ENCODE measurements around the gene SAMD11. TPM values are rescaled to one million over a fixed set of nuclear protein-coding genes. Genes with fewer than 3 reads are reported as not detected.

SAMD11 gene
- total RNA-seq (2016; rRNA removed; fragmentation: Illumina TruSeq; extraction: Trizol) (0.11 TPM in 1 of 2 replicates, not detected in the other), polyA plus RNA-seq (2011; rRNA removed) (0.09 TPM in 1 of 2 replicates, not detected in the other), polyA minus RNA-seq (2011; rRNA and poly(A)+ RNA removed; ENCODE audit: low replicate concordance) (19.7 TPM in 1 of 2 replicates, not detected in the other), Bru-seq, nascent RNA (not detected), BruChase-seq, experiment 1, labeled RNA remaining after a 6-hour chase (not detected), BruChase-seq, experiment 2, labeled RNA remaining after a 2-hour chase (percentile 5 among the genes with signal in this experiment)
- not detected in 2 replicates for total RNA-seq (2016; cell fraction: cytosol; rRNA removed; fragmentation: Illumina TruSeq; extraction: Trizol; ENCODE audit: low read depth)
- total RNA-seq (2016; cell fraction: insoluble cytoplasmic fraction; rRNA removed; fragmentation: Illumina TruSeq; extraction: Trizol): 0.13 TPM in 1 of 2 replicates, not detected in the other
- not detected in 2 replicates for total RNA-seq (2016; cell fraction: membrane; rRNA removed; fragmentation: Illumina TruSeq; extraction: Trizol)
- total RNA-seq (2016; cell fraction: nucleus; rRNA removed; fragmentation: Illumina TruSeq; extraction: Trizol): not detected in 2 replicates
- polyA plus RNA-seq (2011; cell fraction: cytosol; rRNA removed): 0.09 and 0.24 TPM in 2 replicates
- polyA plus RNA-seq (2011; cell fraction: nucleus; rRNA removed): 0.10 and 0.37 TPM in 2 replicates
- polyA plus RNA-seq (2012): not detected in 2 replicates
- not detected in 2 replicates for polyA plus RNA-seq (2016; cell fraction: cytosol; fragmentation: Illumina TruSeq; extraction: Trizol; ENCODE audit: low read depth)
- not detected in 2 replicates for polyA plus RNA-seq (2016; cell fraction: insoluble cytoplasmic fraction; fragmentation: Illumina TruSeq; extraction: Trizol; ENCODE audit: low read depth)
- polyA plus RNA-seq (2016; cell fraction: membrane; fragmentation: Illumina TruSeq; extraction: Trizol; ENCODE audit: low read depth): not detected in 2 replicates
- not detected in 2 replicates for polyA plus RNA-seq (2016; cell fraction: nucleus; fragmentation: Illumina TruSeq; extraction: Trizol; ENCODE audit: insufficient read depth, low read depth)
- 0.99 and 1.4 TPM in 2 replicates for polyA minus RNA-seq (2011; cell fraction: cytosol; rRNA and poly(A)+ RNA removed)
- polyA minus RNA-seq (2011; cell fraction: nucleus; rRNA and poly(A)+ RNA removed): 1.2 TPM in 1 of 2 replicates, not detected in the other
- long read RNA-seq, experiment 1: 0 reads
- long read RNA-seq, experiment 2: 0 reads

- ATAC-seq: peak; percentile 4; the same call in 1 of the 3 replicates
- no peaks in the 10 kb centered on the region for H3K9me3 ChIP-seq (ENCODE audit: low read length)
- BruUV-seq (replicated peaks): no TSS peak
- H4K20me1 ChIP-seq (ENCODE audit: insufficient read depth, low read length): peaks cover 9% of the 10 kb centered on the region; the same call in 1 of the 2 replicates
- 11% methylated on average over 17 of the region's 72 CpGs for WGBS (ENCODE audit: low lambda C conversion rate)
- intact Hi-C loops (cut with micrococcal nuclease; ENCODE audit: unreplicated experiment) (no loop called here), in situ Hi-C loops (cut with HindIII; ENCODE audit: extremely low pct_ligation_motif_present, low pct_unique_long_range_greater_than_20kb) (no loop called here)
- ChIA-PET POLR2A (no interaction called here), CTCF (ENCODE audit: low intra/inter-chr PET ratio, low total read pairs) (no interaction called here)
- peaks cover 45 to 85% of the 10 kb centered on the region in 2 experiments for H3K27me3 ChIP-seq (ENCODE audit: control insufficient read depth in 1 of 2, insufficient read depth in 2 of 2, low read length in 2 of 2)
- peak; percentile 40 for DNase-seq (ENCODE audit: low spot score)
- H2AFZ ChIP-seq (ENCODE audit: low read length): no peak within 1 kb of the TSS
- no peak within 1 kb of the TSS for H3K9ac ChIP-seq (ENCODE audit: insufficient read depth, low read depth, low read length)
- no peak within 1 kb of the TSS for H3K27ac ChIP-seq (ENCODE audit: extremely low read length, insufficient read depth, low read length)
- H3K4me2 ChIP-seq (ENCODE audit: low read depth, low read length): peak within 1 kb of the TSS; percentile 60
- no peak for FAIRE-seq
- H3K4me3 ChIP-seq (replicated peaks in 1 of 3; ENCODE audit: insufficient read depth in 1 of 3, low read depth in 2 of 3, low read length in 3 of 3): peak within 1 kb of the TSS; percentile 26 to 62 (median 36); a peak in 5 of 6 replicates
- H3K79me2 ChIP-seq (ENCODE audit: insufficient read depth, low read length): no peaks in the 10 kb centered on the region
- H3K36me3 ChIP-seq (replicated peaks in 1 of 2; ENCODE audit: control insufficient read depth in 1 of 2, insufficient read depth in 2 of 2, low read length in 2 of 2): no peaks in the 10 kb centered on the region
- peaks cover 27% of the 10 kb centered on the region for H3K4me1 ChIP-seq (ENCODE audit: insufficient read depth, low read length)
- no peak for TF ChIP-seq RARG (CRISPR knock-in tag; IDR thresholded peaks at IDR 0.05; ENCODE audit: low read depth)
- TF ChIP-seq GPN1 (CRISPR knock-in tag; IDR thresholded peaks at IDR 0.05; ENCODE audit: borderline replicate concordance): no peak
- no peak for TF ChIP-seq ZNF274 (CRISPR knock-in tag; IDR thresholded peaks at IDR 0.05)
- no peak for TF ChIP-seq SMAD3 (CRISPR knock-in tag; IDR thresholded peaks at IDR 0.05)
- no peak for TF ChIP-seq ZBTB25 (CRISPR knock-in tag; IDR thresholded peaks at IDR 0.05)
- no peak for TF ChIP-seq ATF7 (IDR thresholded peaks at IDR 0.05)
- TF ChIP-seq ATF7 (CRISPR knock-in tag; IDR thresholded peaks at IDR 0.05): no peak
- no peak for TF ChIP-seq ZNF770 (CRISPR knock-in tag; IDR thresholded peaks at IDR 0.05)
- TF ChIP-seq SIX1 (CRISPR knock-in tag; IDR thresholded peaks at IDR 0.05; ENCODE audit: borderline replicate concordance): no peak
- TF ChIP-seq NR3C1 (CRISPR knock-in tag; IDR thresholded peaks at IDR 0.05): no peak
- TF ChIP-seq SP4 (CRISPR knock-in tag; IDR thresholded peaks at IDR 0.05): peak; percentile 58; the same call in 1 of the 2 replicates
- no peak for TF ChIP-seq TFAP4 (IDR thresholded peaks at IDR 0.05; ENCODE audit: borderline replicate concordance, low read depth)
- TF ChIP-seq ZNF468 (CRISPR knock-in tag; IDR thresholded peaks at IDR 0.05): no peak
Observed at GRCh38 chr1:923131-923990, at the start of gene SAMD11. Gene SAMD11 (plus strand): TSS chr1:923923. CDS start chr1:924432, 509 bp downstream.

All from HepG2 (cell line).